Fibroblast of villous mesenchyme (primary cell): ENCODE data around the gene ANGPTL1. TPM values are rescaled to one million over a fixed set of nuclear protein-coding genes. Genes with fewer than 3 reads are reported as not detected.
A peak's percentile ranks its signal among the peaks of the same experiment; 100 is the strongest.

Experiments
- DNase-seq: peaks from one replicate; pipeline ENCODE4 v3.0.0-alpha.2; 2010; ENCODE audit warnings: low read depth
- H3K4me3 ChIP-seq: 2 replicates; pipeline ENCODE4 v1.5.1; 2011; ENCODE audit warnings: low read depth, mild to moderate bottlenecking, low read length
- total RNA-seq: library from RNA; depleted of rRNA; stranded (reverse); fragments of >200 nt; gene quantifications from 2 replicates; pipeline ENCODE4 v1.2.3, GENCODE V29; 2012
- TF ChIP-seq, protein P1 (sequence below): IDR thresholded peaks from 2 replicates; pipeline ENCODE4 v1.5.1; 2012; ENCODE audit warnings: low read depth, mild to moderate bottlenecking, low read length; ENCODE audit not compliant: insufficient read depth

Gene ANGPTL1
- total RNA-seq, 1 donor = 4.3 TPM

- TF ChIP-seq, protein P1, sequence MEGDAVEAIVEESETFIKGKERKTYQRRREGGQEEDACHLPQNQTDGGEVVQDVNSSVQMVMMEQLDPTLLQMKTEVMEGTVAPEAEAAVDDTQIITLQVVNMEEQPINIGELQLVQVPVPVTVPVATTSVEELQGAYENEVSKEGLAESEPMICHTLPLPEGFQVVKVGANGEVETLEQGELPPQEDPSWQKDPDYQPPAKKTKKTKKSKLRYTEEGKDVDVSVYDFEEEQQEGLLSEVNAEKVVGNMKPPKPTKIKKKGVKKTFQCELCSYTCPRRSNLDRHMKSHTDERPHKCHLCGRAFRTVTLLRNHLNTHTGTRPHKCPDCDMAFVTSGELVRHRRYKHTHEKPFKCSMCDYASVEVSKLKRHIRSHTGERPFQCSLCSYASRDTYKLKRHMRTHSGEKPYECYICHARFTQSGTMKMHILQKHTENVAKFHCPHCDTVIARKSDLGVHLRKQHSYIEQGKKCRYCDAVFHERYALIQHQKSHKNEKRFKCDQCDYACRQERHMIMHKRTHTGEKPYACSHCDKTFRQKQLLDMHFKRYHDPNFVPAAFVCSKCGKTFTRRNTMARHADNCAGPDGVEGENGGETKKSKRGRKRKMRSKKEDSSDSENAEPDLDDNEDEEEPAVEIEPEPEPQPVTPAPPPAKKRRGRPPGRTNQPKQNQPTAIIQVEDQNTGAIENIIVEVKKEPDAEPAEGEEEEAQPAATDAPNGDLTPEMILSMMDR = no peak
- peak; percentile 88 for DNase-seq
- H3K4me3 ChIP-seq = peak overlapping the region; percentile 47
Observed at GRCh38 chr1:178869119-178869697, 1.7 kb downstream of the ANGPTL1 start.

DNA sequence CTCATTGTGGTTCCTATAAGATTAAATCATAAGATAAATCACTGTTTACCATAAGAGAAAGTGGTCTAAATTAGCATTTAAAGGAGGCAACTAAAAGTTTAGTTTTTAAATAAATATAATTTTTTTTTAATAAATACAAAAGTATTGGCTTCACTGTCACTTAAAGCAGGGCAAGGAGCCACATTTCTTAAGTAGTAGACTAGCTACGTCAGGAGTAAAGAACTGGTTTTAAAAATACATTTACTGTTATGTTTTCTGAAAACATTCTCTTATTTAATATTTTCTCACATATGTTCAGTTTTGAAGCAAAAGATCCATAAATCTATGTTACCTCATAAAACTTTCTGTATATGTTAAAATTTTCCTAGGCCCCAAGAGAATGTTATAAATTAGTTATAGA is 2.2 kb downstream of the ANGPTL1 start:
- no peak for DNase-seq
- TF ChIP-seq, protein P1 = no peak
- peak overlapping the region; percentile 47 for H3K4me3 ChIP-seq

- TF ChIP-seq, protein P1 = no peak
- H3K4me3 ChIP-seq = peak overlapping the region; percentile 47
- DNase-seq = peak; percentile 60
Observed at GRCh38 chr1:178867670-178868069, 3.2 kb downstream of the ANGPTL1 start.

DNA sequence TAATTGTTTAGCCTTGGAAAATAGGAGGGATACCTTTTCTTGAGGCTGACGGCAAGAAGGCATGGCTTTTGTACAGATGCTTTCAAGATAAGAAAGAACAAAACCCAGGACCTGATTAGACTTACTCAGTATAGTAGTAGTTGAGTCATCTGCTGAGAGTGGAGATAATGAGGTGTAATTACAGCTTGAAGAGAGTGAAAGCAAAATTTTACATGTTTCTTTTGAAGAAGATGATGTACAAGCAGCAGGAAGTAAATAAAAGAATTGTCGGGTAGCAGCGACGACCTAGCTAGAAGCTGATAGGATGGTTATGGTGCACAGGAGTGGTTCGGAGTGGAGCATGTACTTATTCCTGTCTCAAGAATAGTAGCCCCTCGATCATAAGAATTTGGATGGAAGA is 6.6 kb downstream of the ANGPTL1 start:
- DNase-seq = peak; percentile 39
- TF ChIP-seq, protein P1 = no peak
- no peak overlapping the region for H3K4me3 ChIP-seq

- H3K4me3 ChIP-seq = no peak overlapping the region
- TF ChIP-seq, protein P1 = no peak
Observed at GRCh38 chr1:178862864-178863263, 8.0 kb downstream of the ANGPTL1 start.

DNA sequence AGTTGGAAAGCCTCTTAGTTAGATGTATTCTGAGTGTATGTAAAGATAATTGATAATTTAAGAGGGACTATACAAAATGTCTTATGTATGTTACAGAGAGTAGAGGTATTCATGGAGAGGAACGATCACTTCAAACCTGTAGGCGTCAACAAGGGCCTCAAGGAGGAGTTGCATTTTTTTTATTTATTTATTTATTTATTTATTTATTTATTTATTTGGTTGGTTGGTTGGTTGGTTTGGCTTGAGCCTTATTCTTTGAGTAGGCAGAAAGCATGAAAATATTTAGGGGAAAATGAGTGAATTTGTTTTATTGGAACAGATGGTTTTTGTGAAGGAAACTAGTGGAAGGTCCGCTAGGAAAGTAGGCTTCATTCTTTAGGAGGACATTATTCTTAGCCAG is 8.5 kb downstream of the ANGPTL1 start:
- no peak overlapping the region for H3K4me3 ChIP-seq
- TF ChIP-seq, protein P1 = no peak
- no peak for DNase-seq

More at GRCh38 chr1:178862864-178863263, 8.0 kb downstream of the ANGPTL1 start:
- no peak for DNase-seq

- TF ChIP-seq, protein P1 = no peak
- no peak overlapping the region for H3K4me3 ChIP-seq
- no peak for DNase-seq
Observed at GRCh38 chr1:178857126-178857525, 13.8 kb downstream of the ANGPTL1 start.
